H54 (cell line): ENCODE data around the gene ATG13.

Experiments
- DNase-seq: peaks from one replicate; pipeline ENCODE4 v3.0.0; 2011; ENCODE audit warnings: low spot score, mixed read lengths; ENCODE audit not compliant: insufficient read length
- FAIRE-seq: peaks from 3 replicates; lab custom pipeline; 2011; peaks lifted over from hg19 to GRCh38; lab: Jason Lieb, UNC
- POLR2A ChIP-seq: IDR thresholded peaks from 2 replicates; pipeline ENCODE4 v1.6.1; 2011; ENCODE audit warnings: low read depth, mild to moderate bottlenecking, low read length

Gene ATG13

GRCh38 chr11:46643531-46643930, 26.2 kb downstream of the ATG13 start:
- no peak for DNase-seq
- no peak for TF ChIP-seq POLR2A
- FAIRE-seq = no peak

GRCh38 chr11:46643986-46644385, 26.6 kb downstream of the ATG13 start:
- DNase-seq = no peak
- no peak for TF ChIP-seq POLR2A
- no peak for FAIRE-seq

- no peak for TF ChIP-seq POLR2A
- peak; percentile 95 for FAIRE-seq
- DNase-seq = peak; percentile 76
Observed at GRCh38 chr11:46649180-46649738, 31.9 kb downstream of the ATG13 start.

- DNase-seq (no peak), FAIRE-seq (no peak)
- no peak for TF ChIP-seq POLR2A
Observed at GRCh38 chr11:46655631-46656030, 38.3 kb downstream of the ATG13 start.

GRCh38 chr11:46657186-46657585, 39.8 kb downstream of the ATG13 start:
- TF ChIP-seq POLR2A = no peak
- DNase-seq = no peak
- FAIRE-seq = no peak

- FAIRE-seq (no peak), DNase-seq (no peak)
- no peak for TF ChIP-seq POLR2A
Observed at GRCh38 chr11:46658259-46658658, 40.9 kb downstream of the ATG13 start.

GRCh38 chr11:46659908-46660307, 42.6 kb downstream of the ATG13 start:
- no peak for TF ChIP-seq POLR2A
- no peak for DNase-seq
- no peak for FAIRE-seq

GRCh38 chr11:46661836-46662235, 44.5 kb downstream of the ATG13 start:
- DNase-seq (no peak), FAIRE-seq (no peak)
- no peak for TF ChIP-seq POLR2A

GRCh38 chr11:46662366-46662765, 45.0 kb downstream of the ATG13 start:
- FAIRE-seq (no peak), DNase-seq (no peak)
- no peak for TF ChIP-seq POLR2A

GRCh38 chr11:46663277-46663940, 46.1 kb downstream of the ATG13 start:
- no peak for FAIRE-seq
- TF ChIP-seq POLR2A = no peak

GRCh38 chr11:46664612-46665011, 47.3 kb downstream of the ATG13 start:
- DNase-seq = no peak
- no peak for TF ChIP-seq POLR2A
- FAIRE-seq = no peak

More at GRCh38 chr11:46663277-46663940, 46.1 kb downstream of the ATG13 start:
- no peak for DNase-seq

- no peak for TF ChIP-seq POLR2A
- DNase-seq = no peak
- no peak for FAIRE-seq
Observed at GRCh38 chr11:46665356-46665755, 48.0 kb downstream of the ATG13 start.

GRCh38 chr11:46666516-46666915, 49.2 kb downstream of the ATG13 start:
- DNase-seq = no peak
- no peak for TF ChIP-seq POLR2A
- no peak for FAIRE-seq

- DNase-seq (no peak), FAIRE-seq (no peak)
- no peak for TF ChIP-seq POLR2A
Observed at GRCh38 chr11:46667043-46667481, 49.7 kb downstream of the ATG13 start.
